Measurements from ENCODE around the gene ASIC1.
A peak's percentile ranks its signal among the peaks of the same experiment; 100 is the strongest.

ASIC1 gene

DNA sequence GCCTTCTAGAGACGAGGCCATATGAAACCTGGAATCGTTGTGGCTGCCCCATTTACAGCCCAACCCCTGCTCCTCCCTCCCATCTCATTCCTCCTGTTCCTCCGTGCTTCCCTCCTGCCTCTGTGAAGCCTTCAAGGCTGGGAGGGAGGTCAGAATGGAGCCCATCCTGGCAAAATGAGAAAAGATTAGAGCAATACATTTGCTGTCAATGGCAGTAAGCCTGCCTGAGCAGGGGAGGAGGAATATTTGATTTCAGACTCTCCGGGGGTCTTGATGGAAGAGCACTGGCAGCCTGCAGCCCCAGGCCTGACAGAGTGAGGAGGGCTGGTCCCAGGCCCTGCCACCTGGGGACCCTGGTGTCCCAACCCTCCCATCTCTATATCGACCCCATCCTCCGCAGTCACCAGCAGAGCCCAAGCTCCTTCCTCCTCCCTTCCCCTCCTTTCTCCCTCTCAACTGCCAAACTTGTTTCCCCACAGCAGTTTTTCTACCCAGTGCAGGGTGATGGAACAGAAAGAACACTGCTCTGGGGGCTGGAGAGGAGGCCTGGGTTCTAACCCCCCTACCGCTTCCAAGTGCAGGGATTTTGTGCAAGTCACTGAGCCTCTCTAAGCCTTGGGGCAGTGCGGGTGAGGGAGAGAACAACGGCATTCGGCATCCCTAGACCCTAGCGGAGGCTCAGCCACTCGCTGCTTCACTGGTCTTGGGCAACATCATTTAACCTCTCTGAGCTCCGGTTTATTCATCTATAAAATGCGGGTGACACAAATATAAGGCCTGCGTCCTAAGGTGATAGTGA is 16.1 kb upstream of the ASIC1 start:
- no peak for DNase-seq

DNA sequence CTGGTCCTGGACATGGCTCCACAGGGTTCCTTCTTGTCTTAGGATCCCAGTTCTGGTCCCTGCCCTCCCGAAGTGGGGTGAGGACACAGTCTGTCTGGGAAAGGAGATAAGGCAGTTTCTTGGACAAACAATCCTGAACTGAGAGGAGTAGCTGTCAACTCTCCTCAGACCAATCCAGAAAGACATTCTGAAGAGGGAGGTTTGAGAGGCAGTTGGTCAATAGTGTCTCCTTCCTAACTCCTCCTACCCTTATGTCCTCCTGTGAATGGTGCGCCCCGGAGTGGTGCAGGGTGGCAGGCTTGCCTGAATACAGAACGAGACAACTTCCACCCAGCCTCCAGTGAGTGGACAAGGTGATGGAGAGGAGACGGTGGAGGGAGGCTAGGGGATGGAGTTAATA is 15.4 kb upstream of the ASIC1 start:
- DNase-seq: no peak

DNA sequence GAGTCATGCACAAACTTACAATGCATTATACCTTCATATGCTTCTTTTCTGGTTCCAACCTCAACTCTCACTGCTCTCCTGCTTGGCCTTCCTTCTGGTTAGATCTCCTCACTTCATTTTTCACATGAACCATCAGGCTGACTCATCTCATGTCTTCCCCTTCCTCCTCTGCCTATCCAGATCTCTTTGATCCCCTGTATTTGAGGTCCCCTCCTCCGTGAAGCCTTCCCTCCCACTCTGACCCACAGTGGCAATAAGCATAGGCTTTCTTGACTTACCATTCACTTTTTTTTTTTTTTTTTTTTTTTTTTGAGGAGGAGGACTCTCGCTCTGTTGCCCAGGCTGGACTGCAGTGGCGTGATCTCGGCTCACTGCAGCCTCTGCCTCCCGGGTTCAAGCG is 14.7 kb upstream of the ASIC1 start:
- no peak for DNase-seq

DNA sequence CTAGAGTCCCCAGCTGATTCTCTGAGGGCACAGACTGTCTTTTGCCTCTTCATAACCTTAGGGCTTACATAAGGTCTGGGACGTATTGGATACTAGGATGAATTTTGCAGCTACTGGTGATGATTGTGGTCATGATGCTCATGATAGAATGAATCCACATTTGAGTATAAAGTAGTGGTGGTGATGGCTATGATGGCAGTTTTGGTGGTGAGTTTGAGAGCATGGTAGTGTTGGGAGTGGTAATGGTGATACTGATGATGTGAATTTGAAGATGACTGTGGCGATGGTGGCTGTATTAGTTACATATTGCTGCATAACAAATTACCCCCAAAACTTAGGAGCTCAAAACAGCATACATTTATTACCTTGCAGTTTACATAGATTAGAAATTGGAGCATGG is 14.1 kb upstream of the ASIC1 start:
- DNase-seq: no peak

DNA sequence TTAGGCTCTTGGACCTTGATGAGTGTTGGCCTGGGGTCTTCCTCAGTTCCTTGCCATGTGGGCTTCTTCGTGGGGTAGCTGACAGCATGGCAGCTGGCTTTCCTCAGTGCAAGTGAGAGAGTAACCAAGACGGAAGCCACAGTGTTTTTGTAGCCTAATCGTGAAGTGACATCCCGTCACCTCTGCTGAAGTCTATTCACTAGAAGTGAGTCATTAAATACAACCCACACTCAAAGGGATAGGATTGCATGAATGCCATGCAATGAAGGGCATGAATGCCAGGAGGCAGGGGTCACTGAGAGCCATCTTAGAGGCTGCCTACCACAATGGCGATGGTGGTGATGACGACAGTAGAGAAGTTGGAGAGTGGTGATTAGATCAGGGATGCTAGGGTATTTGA is 13.5 kb upstream of the ASIC1 start:
- no peak for DNase-seq

DNA sequence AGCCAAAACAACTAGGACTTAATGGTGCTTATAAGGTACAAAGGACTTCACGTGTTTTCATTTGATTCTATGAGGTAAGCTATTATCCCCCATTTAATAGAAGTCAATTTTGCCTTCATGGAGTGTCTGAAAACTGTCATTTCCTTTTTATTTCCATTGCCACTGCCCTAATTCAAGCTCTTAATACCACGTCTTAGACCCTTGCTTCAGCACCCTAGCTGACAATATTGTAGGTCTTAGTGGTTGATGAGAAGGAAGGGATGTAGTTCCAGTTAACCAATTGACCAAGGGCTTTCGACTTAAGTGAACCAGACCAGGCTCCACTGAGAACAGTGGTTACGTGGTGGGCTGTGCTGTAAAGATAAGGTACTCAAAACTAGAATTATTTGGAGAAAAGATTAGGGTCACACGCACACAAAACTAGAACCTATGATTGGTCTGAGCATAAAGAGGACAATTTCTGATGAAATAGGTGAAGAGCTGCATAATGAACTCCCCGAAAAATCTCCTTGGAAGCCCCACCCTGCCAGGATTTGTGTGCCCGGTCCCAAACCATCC is 9.6 kb upstream of the ASIC1 start:
- no peak for DNase-seq

DNA sequence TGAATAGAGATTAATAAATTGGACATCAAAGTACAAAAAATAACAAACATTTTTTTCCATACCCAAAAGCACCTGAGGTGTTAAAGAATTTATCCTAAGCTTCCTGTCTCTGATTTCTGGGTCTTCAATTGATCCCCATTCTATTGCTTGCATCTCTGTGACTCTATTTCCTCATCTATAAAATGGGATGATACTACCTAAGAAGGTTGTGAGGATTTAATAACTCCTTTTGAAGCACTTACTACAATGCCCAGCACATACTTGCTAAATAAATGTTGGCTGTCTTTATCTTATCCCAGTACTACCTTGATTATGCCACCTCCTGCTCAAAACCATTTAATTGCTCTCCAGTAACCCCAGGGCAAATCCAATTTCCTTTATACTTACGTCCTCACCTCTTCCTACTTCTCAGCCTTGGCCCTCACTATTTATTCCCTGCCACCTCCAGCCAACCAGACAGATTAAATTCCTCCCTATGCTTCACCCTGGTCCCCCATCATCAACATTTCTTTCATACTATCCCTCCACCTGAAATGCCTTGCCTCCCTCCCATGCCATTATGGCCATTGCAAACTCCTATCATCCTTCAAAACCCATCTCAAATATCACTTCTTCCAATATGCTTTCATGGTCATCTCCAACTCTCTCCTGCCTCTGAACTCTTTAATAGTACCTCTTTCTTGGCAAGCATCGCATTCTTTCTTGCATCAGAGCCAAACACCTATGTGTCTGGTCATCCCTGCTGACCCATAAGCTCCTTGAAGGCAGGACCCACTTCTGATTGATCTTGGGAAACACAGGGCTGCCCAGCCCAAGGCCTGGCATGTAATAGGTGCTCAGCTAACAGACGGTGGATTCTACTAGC is 7.9 kb upstream of the ASIC1 start:
- no peak for DNase-seq

DNA sequence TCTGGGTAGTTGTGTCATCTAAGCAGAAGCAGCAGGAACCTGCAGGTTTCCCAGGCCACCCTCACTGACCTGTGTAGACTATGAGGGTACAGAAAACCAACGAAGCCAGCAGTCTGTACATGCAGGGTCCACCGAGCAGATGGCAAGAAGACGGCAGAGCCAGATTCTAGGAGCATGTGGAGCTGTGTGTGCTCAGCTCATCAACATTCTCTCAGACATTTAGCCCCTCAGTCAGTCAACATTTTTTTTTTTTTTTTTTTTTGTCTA is 7.3 kb upstream of the ASIC1 start:
- DNase-seq: no peak

DNA sequence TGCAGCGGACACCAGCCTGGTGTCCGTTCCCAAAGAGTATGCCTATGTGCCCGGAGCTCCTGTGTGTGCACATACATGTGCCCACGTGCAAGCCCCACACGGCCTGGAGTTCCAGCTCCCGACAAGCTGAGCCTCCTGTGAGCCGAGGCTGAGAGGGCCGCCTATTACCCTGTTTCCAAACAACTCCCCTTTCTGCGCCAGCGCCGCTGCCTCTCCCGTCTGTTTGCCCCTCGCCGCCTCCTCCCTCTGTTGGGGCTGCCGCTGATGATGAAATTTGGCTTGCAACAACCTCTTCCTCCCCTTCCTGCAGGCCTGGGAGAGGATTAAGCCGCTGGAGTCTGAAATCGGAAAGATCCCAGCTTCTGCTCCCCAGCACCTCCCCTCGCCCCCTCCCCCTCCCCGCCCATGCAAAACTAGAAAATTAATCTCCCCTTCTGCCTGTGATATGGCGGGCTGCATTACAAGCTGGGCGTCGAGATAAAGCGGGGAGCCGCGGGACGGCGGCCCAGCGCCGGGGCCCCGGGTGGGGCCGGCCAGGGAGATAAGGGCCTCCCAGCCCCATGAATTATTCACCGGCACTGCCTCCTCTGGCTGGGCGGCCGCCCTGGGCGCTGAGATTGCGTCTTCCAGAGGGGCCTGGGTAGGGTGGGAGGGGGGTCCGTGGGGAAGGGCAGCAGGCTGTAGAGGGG is 6.8 kb upstream of the ASIC1 start:
- DNase-seq: no peak

DNA sequence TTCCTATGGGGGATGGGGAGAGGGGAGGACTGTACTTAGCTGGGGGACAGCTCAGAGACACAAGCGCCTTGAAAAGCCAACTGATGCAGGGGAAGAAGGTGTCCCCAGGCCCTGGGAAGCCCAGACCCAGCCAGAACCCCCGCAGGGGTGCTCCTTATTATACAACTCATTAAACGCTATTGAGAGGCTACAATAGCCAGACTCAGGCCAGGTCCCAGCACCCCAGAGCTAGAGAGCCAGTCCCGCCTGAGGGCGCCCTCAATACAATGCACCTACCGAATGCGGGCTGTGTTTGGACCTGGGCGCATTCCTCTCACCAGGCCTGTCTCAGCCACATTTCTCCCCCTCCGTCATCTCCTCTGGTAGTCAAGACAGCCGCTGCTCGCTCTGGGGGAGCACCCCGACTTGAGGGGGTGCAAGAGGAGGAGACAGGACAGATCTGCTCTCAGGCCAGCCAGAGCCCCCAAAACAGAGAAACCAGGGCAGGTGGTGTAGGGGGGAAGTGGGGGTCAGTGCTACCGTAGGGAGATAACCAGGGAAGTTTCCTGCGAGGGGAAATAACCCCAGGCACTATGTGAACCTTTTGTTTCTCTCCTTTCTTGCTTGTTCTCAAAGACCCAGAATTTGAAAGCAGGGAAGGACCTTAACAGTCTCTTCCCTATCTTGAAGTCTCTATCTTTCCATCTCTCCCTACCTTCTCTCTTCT is 6.1 kb upstream of the ASIC1 start:
- no peak for DNase-seq

DNA sequence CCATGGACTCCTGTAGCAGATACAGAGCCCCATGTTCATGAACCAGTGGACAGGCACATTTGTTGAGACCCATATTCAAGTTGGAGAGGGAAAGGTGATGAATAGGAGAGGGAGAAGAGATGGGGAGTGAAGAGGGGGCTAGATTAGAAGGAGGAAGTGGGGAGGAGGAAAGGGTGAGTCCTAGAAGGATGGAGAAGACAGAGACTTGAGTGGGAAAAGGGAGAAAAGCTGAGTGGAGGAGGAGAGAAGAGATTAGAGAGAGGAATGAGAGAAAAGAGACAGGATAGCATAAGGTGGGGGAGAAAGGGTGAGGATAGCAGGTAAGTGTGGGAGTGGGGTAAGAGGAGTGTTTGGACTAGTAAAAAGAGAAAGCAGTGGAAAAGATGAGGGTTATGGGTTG is 4.9 kb upstream of the ASIC1 start:
- no peak for DNase-seq

DNA sequence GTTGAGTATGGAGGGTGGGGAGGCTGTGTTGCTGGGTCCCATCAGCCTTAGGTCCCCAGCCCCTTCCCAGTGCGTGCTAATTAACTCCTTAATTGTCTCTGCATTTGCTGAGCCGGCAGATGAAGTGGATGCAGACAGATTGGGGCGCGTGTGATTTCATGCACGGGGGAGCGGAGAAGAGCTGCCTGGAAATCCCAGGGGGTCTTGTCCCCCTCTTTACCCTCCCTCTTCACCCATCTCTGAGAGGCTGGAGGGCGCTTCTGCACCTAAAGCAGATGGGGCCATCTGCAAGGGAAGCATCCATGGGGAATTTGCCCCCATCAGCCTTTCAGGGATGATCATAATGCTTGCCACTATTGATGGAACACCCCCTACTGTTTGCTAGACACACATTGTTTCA is 4.4 kb upstream of the ASIC1 start:
- no peak for DNase-seq

DNA sequence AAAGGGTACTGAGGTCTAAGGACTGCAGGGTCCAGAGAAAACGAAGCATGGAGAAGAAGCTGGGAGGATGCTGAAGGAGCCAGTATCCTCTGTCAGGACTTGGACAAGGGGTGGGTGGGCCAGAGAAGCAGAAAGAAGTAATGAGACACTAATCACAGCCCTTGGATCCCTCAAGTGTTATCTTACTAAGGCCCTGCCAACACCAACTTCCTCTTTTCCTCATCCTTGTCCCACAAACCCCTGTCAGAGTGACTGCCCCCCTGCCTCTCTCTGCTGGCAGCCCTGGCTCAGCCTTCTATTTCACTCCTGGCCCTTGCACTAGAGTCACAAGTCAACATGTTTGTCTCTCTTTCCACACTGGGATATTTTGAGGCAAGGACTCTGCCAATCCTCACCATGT is 3.8 kb upstream of the ASIC1 start:
- peak; percentile 22 for DNase-seq

DNA sequence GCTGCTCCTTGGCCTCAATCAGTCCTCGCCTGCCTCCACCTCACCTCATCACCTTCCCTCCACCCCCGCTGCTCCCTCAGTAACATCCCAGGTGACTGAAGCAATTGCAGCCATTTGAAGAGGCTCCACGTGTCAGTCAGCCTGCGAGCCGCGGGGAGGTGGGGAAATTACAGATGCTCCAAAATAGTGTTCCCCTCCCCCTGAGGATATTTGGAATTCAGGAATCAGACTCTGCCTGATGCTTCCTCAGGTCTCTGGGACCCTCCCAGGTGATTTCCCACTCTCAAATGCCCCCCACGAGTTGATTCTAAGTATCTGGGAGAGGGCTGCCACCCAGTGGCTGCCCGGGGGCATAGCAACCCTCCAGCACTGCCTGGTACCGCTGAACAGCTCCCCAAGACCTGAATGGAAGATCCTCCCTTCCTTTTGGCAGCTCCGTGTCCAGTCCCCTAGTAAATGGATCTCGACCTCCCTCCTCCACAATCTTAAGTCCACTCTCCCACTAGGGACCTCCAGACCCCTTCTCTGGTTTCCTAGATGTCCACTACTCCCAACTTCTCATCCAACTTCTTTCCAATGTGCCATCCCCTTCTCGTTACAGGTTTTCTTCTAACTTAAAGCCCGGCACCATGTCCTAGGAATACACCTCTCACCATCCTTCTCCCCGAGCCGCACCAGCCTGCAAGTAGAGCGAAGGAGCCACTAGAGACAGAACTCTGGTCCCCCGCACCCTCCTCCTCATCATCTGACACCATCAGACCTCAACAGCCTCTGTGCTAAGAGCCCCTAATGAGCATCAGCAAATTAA is 1.4 kb upstream of the ASIC1 start:
- no peak for DNase-seq

DNA sequence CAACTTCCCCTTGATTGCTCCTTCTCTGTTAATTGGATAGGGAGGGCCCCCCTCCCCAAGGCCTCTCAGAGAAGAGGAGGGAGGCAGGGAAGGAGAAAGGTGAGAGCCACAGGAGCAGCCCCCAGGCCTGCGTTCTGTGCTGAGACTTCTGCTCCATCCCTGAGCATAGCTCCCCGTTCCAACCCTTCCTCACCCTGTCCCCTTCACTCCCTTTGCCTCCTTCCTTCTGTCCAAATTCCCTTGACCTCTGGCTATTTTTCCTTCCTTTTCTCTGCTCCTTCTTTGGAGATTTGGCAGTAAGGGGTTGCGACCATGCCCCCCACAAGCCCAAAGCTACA is 788 bp upstream of the ASIC1 start:
- DNase-seq: no peak

DNA sequence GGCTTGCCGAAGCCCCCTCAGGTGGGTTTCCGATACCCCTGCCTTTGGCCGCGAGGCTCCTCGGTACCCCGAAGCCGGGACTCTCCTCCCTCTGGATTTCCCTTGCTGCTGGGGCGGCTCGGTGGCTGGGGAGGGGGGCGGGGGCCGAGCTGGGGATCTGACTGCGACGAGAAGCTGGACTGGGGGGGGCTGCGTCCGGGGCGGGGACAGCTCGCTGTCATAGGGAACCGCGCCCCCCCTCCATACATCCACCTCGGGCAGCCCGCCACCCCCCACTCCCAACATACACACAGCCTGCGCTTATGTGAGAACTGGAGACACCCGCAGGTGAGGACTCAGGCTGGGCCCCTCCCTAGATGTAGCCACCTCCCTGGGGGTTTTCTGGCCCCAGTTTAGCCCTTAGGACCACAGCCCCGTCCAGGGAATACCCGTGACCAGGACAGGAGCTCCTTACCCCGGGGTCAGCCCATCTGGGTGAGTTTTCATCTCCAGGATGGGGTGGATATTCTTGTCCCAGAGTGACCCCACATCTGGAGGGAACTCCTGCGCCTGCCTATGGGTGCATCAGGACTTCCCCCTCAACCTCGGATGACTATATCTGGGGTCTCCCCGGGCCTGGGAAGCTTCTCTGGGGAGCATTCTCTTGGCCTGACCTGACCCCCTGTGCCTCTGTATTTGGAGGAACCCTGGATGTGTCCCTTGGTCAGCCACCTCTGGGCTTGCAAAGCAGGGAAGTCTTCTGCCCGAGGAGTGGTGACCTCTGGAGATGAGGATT is 687 bp downstream of the ASIC1 start:
- DNase-seq: no peak

DNA sequence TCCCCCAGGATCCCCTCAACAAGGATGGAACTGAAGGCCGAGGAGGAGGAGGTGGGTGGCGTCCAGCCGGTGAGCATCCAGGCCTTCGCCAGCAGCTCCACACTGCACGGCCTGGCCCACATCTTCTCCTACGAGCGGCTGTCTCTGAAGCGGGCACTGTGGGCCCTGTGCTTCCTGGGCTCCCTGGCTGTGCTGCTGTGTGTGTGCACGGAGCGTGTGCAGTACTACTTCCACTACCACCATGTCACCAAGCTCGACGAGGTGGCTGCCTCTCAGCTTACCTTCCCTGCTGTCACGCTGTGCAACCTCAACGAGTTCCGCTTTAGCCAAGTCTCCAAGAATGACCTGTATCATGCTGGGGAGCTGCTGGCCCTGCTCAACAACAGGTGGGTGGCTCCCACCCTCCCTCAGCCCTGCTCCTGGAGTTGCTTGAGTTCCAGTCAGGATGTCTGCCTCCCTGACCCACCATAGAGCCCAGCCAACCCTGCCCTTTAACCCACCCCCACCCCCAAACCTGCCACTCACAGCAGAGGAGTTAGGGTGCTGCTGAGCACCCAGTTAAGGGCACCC is 1.4 kb downstream of the ASIC1 start:
- no peak for DNase-seq

DNA sequence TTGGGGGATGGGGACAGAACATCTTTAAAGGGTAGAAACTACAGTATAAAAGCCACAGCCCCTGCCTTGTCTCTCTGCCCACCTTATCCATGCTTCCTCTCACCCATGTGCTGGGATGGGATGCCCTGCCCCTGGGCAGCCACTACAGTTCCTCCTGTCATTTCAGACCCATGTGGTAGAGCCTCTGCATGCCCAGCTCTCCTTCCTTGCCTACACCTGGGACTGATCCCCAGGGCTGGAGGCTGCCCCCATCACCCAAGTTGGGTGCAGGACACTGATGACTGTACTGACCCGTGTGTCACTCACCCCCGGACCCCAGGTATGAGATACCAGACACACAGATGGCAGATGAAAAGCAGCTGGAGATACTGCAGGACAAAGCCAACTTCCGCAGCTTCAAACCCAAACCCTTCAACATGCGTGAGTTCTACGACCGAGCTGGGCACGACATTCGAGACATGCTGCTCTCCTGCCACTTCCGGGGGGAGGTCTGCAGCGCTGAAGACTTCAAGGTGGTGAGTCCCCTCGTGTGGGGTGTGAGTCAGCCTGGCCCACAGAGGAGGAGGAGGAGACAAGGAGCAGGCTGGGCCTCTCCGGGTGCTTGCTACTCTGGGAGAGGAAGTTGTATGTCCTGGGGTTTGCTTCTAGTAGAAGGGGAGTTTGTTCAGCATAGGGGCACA is 2.2 kb downstream of the ASIC1 start:
- peak; percentile 40 for DNase-seq

DNA sequence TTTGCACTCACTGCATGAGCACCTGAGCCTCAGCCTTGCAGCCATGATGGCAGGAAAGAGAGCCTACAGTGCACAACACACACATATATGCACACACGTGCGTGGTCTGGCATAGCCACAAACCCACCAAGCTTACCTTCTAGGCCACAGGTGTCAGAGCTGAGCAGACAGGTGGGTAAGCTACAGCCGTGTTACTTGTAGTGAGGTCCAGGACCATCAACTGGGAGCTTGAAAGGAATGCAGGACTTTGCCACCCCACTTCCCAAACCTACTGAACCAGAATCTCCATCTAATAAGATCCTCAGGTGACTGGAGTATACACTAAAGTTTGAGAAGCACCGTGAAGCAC is 2.7 kb downstream of the ASIC1 start:
- DNase-seq: no peak

DNA sequence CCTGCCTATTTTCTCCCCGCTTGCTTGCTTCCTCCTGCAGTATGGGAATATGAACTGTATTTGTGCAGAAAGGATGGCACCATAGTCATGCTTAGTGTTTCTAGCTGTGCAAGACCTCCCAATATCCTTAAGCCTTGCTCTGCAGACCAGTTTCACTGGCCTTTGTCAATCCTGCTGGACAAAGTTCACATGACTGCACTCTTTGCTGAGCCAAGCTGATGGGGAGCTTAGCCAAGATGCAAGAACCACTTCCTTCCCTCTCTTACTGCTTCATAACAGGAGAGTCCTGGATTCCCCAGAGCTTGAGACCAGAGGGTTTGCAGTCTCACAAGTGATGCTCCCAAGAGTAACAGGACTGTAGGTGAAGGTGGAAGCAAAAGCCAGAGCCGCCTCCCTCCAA is 3.8 kb downstream of the ASIC1 start:
- DNase-seq: no peak
